HCT116 (cell line): ENCODE data around the gene NMNAT3. TPM values are rescaled to one million over a fixed set of nuclear protein-coding genes. Genes with fewer than 3 reads are reported as not detected.

ENCODE experiments used
- ATAC-seq: fragments of 200-7000 bp; cut with Tn5 transposase; 2 replicates; pipeline ENCODE4 v1.9.1; 2020; ENCODE audit warnings: mild to moderate bottlenecking, moderate library complexity
- BruUV-seq: library from RNA; stranded (reverse); fragments of 400-500 nt; replicated peaks from 2 replicates; lab custom pipeline; 2021; lab: Mats Ljungman, UMichigan
- CTCF ChIA-PET: fragments of 300-600 bp; sonication (Branson Sonifier 250); formaldehyde crosslinking; loops from one replicate; lab custom pipeline; 2021; ENCODE audit warnings: antibody characterized with exemption; lab: Charles Lee
- POLR2A ChIA-PET: fragments of 300-600, 350-600 bp; sonication (Branson Sonifier 250); formaldehyde crosslinking; loops from one replicate; lab custom pipeline; 2021; ENCODE audit warnings: antibody characterized with exemption; lab: Charles Lee
- RAD21 ChIA-PET, 2 experiments: fragments of 300-600 bp; sonication (Branson Sonifier 250); formaldehyde crosslinking; loops; one replicate each; lab custom pipeline; 2023; ENCODE audit warnings: low total read pairs in 2 of 2; ENCODE audit not compliant: uncharacterized antibody in 2 of 2, unreplicated experiment in 2 of 2, low non-redundant PET in 1 of 2; lab: Charles Lee
- DNase-seq: peaks from one replicate; pipeline ENCODE4 v3.0.0-alpha.2; 2010; ENCODE audit warnings: low read depth, low spot score
- H2AFZ ChIP-seq: fragments of 200-600 bp; shearing (Covaris generic), sonication (generic); 2 replicates; pipeline ENCODE4 v1.6.1; 2017; ENCODE audit warnings: low read depth, mixed run types, mixed read lengths, antibody characterized with exemption, low read length; ENCODE audit not compliant: poor library complexity, severe bottlenecking
- H3K27ac ChIP-seq: 2 replicates; pipeline ENCODE4 v1.5.1; 2012; ENCODE audit warnings: low read depth, low read length
- H3K27me3 ChIP-seq: fragments of 200-600 bp; sonication (generic); 2 replicates; pipeline ENCODE4 v1.6.1; 2016; ENCODE audit warnings: mixed run types, low read length, mixed read lengths; ENCODE audit not compliant: insufficient read depth
- H3K36me3 ChIP-seq, 2 experiments: fragments of 200-500 bp in 1 of 2; fragments of 200-600 bp in 1 of 2; sonication (Bioruptor generic) in 1 of 2; sonication (generic) in 1 of 2; 2 replicates each; pipeline versions ENCODE4 v1.5.1 to v1.6.1; 2014 to 2016; ENCODE audit warnings: low read length in 2 of 2, inconsistent platforms in 1 of 2, mixed read lengths in 1 of 2, mixed run types in 1 of 2; ENCODE audit not compliant: insufficient read depth in 2 of 2, control insufficient read depth in 1 of 2
- H3K4me1 ChIP-seq, 2 experiments: fragments of 200-600 bp in 1 of 2; sonication (generic) in 1 of 2; 2 replicates each; pipeline versions ENCODE4 v1.5.1 to v1.6.1; 2012 to 2017; ENCODE audit warnings: low read length in 2 of 2, inconsistent platforms in 1 of 2, mild to moderate bottlenecking in 1 of 2, mixed read lengths in 1 of 2, mixed run types in 1 of 2, moderate library complexity in 1 of 2; ENCODE audit not compliant: insufficient read depth in 2 of 2, control insufficient read depth in 1 of 2
- H3K4me2 ChIP-seq: fragments of 200-600 bp; sonication (generic); 2 replicates; pipeline ENCODE4 v1.6.1; 2017; ENCODE audit warnings: mixed run types, low read length, mixed read lengths
- H3K4me3 ChIP-seq, 2 experiments: fragments of 200-600 bp in 1 of 2; sonication (generic) in 1 of 2; replicated peaks in 1 of 2; 2 replicates each; pipeline ENCODE4 v1.5.1; 2011 to 2016; ENCODE audit warnings: low read length in 2 of 2, control low read depth in 1 of 2, low read depth in 1 of 2, mild to moderate bottlenecking in 1 of 2, mixed read lengths in 1 of 2, mixed run types in 1 of 2
- H3K79me2 ChIP-seq: fragments of 200-600 bp; sonication (generic); 2 replicates; pipeline ENCODE4 v1.6.1; 2017; ENCODE audit warnings: mild to moderate bottlenecking, mixed run types, low read length, moderate library complexity, mixed read lengths; ENCODE audit not compliant: insufficient read depth
- H3K9ac ChIP-seq: fragments of 200-600 bp; sonication (generic); 2 replicates; pipeline ENCODE4 v1.6.1; 2016; ENCODE audit warnings: low read length, mixed read lengths
- H3K9me2 ChIP-seq: fragments of 200-600 bp; sonication (generic), shearing (Covaris generic); 2 replicates; pipeline ENCODE4 v1.6.1; 2017; ENCODE audit warnings: mixed run types, mild to moderate bottlenecking, moderate library complexity; ENCODE audit not compliant: insufficient read depth
- H3K9me3 ChIP-seq, 2 experiments: fragments of 200-500 bp in 1 of 2; fragments of 200-600 bp in 1 of 2; sonication (Bioruptor generic) in 1 of 2; sonication (generic) in 1 of 2; 2 replicates each; pipeline ENCODE4 v1.6.1; 2014 to 2017; ENCODE audit warnings: low read length in 2 of 2, mixed read lengths in 2 of 2, inconsistent platforms in 1 of 2, low read depth in 1 of 2, mild to moderate bottlenecking in 1 of 2, mixed run types in 1 of 2, moderate library complexity in 1 of 2; ENCODE audit not compliant: control insufficient read depth in 1 of 2, insufficient read depth in 1 of 2
- H4K20me1 ChIP-seq: fragments of 200-600 bp; sonication (generic), shearing (Covaris generic); 2 replicates; pipeline ENCODE4 v1.6.1; 2017; ENCODE audit warnings: mixed run types, mild to moderate bottlenecking, moderate library complexity; ENCODE audit not compliant: insufficient read depth
- CEBPB ChIP-seq: IDR thresholded peaks from 2 replicates; pipeline ENCODE4 v1.6.1; 2012; ENCODE audit warnings: low read depth
- EZH2 ChIP-seq: fragments of 200-600 bp; sonication (generic); IDR thresholded peaks from 2 replicates; pipeline ENCODE4 v1.6.1; 2017; ENCODE audit warnings: antibody characterized with exemption, mixed run types
- EZH2phosphoT487 ChIP-seq: fragments of 200-600 bp; IDR thresholded peaks from 2 replicates; pipeline ENCODE4 v1.6.1; 2018; ENCODE audit warnings: antibody characterized with exemption, borderline replicate concordance
- JUND ChIP-seq: IDR thresholded peaks from 2 replicates; pipeline ENCODE4 v1.6.1; 2012
- RAD21 ChIP-seq: IDR thresholded peaks from 2 replicates; pipeline ENCODE4 v1.6.1; 2012; ENCODE audit warnings: low read depth, mild to moderate bottlenecking
- REST ChIP-seq: IDR thresholded peaks from 2 replicates; pipeline ENCODE4 v1.6.1; 2012; ENCODE audit warnings: low read depth
- SIN3A ChIP-seq: IDR thresholded peaks from 2 replicates; pipeline ENCODE4 v1.6.1; 2012; ENCODE audit warnings: low read depth
- SP1 ChIP-seq: IDR thresholded peaks from 2 replicates; pipeline ENCODE4 v1.6.1; 2012; ENCODE audit warnings: low read depth
- YY1 ChIP-seq: IDR thresholded peaks from 2 replicates; pipeline ENCODE4 v1.6.1; 2011; ENCODE audit warnings: low read length, low read depth, moderate library complexity, mild to moderate bottlenecking; ENCODE audit not compliant: insufficient replicate concordance; ENCODE audit errors: extremely low read depth
- ZFX ChIP-seq: fragments of 450-650 bp; IDR thresholded peaks from 2 replicates; pipeline ENCODE4 v1.6.1; 2017
- ZNF274 ChIP-seq: fragments of 200-500 bp; sonication (Bioruptor generic); IDR thresholded peaks from 2 replicates; pipeline ENCODE4 v1.6.1; 2014; ENCODE audit warnings: mild to moderate bottlenecking, low read depth, low read length, inconsistent platforms
- intact Hi-C: fragments of 100-400 bp; cut with micrococcal nuclease; formaldehyde crosslinking; loops from 2 replicates; pipeline ENCODE4 v1.10.0; 2022
- total RNA-seq: library from RNA; stranded (reverse); gene quantifications from one replicate; pipeline ENCODE4 v1.2.1, GENCODE V29; 2021; ENCODE audit not compliant: unreplicated experiment

NMNAT3 gene
- total RNA-seq, 1 experiment from 2014 or later = 5.7 TPM

GRCh38 chr3:139538733-139539132, 139.0 kb downstream of the NMNAT3 start:
- H3K9me3 ChIP-seq = no peaks in the 10 kb centered on the region
- H3K79me2 ChIP-seq = peaks cover 9% of the 10 kb centered on the region; the same call in 1 of the 2 replicates
- peak overlapping the region; percentile 73 to 90 for H3K4me3 ChIP-seq
- H3K36me3 ChIP-seq = no peaks in the 10 kb centered on the region; a peak in 1 of 4 replicates
- H3K27ac ChIP-seq = peak overlapping the region; percentile 79
- intact Hi-C loops = no loop called here
- DNase-seq (no peak), ATAC-seq (0 out of 2 replicates have a peak, but pooled peaks have one; percentile 2)
- H3K4me2 ChIP-seq = peak overlapping the region; percentile 95
- POLR2A ChIA-PET = no interaction called here
- H3K9ac ChIP-seq = peak overlapping the region; percentile 77
- H4K20me1 ChIP-seq = no peaks in the 10 kb centered on the region
- RAD21 ChIA-PET = no interaction called here
- H3K9me2 ChIP-seq = no peaks in the 10 kb centered on the region
- CTCF ChIA-PET = no interaction called here
- BruUV-seq = TSS peak; percentile 61
- no peak for TF ChIP-seq YY1
- no peak for TF ChIP-seq ZFX
- TF ChIP-seq EZH2phosphoT487 = no peak
- no peak for TF ChIP-seq CEBPB
- TF ChIP-seq SP1 = no peak
- no peak for TF ChIP-seq ZNF274
- TF ChIP-seq REST = no peak
- no peak for TF ChIP-seq RAD21
- TF ChIP-seq JUND = no peak
- no peak for TF ChIP-seq SIN3A
- TF ChIP-seq EZH2 = no peak
- peaks cover 68 to 77% of the 10 kb centered on the region in 2 experiments for H3K4me1 ChIP-seq
- no peaks in the 10 kb centered on the region for H3K27me3 ChIP-seq
- peak overlapping the region; percentile 13 for H2AFZ ChIP-seq
